LNCaP clone FGC (cell line): ENCODE results near the gene CPE.

ENCODE experiments used
- DNase-seq: peaks from one replicate; pipeline ENCODE4 v3.0.0-alpha.2; 2011; ENCODE audit warnings: low read depth
- H3K4me3 ChIP-seq: 2 replicates; pipeline ENCODE4 v1.5.1; 2011; ENCODE audit warnings: mild to moderate bottlenecking, low read depth, low read length, control low read depth
- TF ChIP-seq, protein P1 (sequence below): IDR thresholded peaks from 2 replicates; pipeline ENCODE4 v1.5.1; 2012; ENCODE audit warnings: mild to moderate bottlenecking; ENCODE audit not compliant: control insufficient read depth, insufficient read depth; ENCODE audit errors: extremely low read depth

CPE gene

DNA sequence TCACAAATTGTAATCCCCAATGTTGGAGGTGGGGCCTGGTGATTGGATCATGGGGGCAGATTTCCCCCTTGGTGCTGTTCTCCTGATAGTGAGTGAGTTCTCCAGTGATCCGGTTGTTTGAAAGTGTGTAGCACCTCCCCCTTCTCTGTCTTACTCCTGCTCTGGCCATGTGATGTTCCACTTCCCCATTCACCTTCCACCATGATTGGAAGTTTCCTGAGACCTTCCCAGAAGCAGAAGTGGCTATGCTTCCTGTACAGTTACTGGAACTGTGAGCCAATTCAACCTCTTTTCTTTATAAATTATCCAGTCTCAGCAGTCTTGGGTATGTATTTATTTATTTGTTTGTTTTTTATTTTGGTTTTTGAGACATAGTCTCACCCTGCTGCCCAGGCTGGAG is 143.2 kb downstream of the CPE start:
- TF ChIP-seq, protein P1, sequence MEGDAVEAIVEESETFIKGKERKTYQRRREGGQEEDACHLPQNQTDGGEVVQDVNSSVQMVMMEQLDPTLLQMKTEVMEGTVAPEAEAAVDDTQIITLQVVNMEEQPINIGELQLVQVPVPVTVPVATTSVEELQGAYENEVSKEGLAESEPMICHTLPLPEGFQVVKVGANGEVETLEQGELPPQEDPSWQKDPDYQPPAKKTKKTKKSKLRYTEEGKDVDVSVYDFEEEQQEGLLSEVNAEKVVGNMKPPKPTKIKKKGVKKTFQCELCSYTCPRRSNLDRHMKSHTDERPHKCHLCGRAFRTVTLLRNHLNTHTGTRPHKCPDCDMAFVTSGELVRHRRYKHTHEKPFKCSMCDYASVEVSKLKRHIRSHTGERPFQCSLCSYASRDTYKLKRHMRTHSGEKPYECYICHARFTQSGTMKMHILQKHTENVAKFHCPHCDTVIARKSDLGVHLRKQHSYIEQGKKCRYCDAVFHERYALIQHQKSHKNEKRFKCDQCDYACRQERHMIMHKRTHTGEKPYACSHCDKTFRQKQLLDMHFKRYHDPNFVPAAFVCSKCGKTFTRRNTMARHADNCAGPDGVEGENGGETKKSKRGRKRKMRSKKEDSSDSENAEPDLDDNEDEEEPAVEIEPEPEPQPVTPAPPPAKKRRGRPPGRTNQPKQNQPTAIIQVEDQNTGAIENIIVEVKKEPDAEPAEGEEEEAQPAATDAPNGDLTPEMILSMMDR: no peak

DNA sequence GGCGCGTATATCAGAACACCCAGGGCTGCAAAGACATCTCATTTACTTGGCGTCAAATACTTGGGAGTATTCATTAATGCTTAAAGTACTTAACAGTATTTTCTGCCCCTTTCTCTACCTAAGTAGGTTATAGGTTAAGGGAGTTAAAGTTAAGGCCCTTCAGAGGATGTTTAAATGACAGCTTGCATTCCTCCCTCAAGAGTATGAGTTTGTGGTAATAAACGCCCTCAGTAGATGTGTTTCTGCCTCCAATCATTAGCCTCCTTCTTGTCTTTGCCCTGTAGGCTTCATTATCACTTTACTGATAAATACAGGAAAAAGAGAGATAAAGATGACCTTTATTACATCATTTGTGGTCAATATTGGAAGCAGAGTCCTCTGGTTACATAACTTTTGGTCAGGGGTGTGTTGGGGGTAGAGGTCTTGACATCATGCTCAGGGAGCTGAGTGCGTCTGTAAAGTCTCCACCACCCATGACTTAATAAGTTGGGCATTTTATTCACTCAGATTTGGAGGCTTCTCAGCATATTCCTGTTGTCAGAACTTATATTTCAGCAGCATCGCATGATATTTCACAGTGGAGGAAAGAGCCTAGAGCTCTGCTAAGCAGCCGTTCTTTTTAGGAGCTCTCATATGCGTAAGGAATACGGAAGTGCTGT is 145.9 kb downstream of the CPE start:
- no peak for DNase-seq
- H3K4me3 ChIP-seq: no peak overlapping the region
- TF ChIP-seq, protein P1: no peak

More for the DNA sequence above, 143.2 kb downstream of the CPE start:
- no peak overlapping the region for H3K4me3 ChIP-seq
- no peak for DNase-seq

DNA sequence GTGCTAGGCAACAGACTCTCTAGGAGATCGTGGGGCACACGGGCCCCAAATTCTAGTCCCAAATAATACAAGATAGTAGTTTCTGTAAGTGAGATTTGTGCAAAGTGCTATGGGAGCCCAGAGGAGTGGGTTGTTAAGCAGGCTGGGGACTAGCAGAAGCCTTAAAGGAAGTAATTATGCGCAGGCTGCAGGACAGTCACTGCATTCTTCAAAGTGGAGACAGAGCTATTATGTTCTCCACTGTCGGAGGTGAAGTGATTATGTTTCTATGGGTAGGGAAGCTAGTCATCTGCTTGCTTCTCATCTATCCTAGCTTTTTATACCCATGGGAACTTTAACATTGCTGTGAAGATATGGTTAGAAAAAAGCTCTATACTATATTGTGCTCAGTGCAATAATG is 154.2 kb downstream of the CPE start:
- DNase-seq: no peak
- no peak overlapping the region for H3K4me3 ChIP-seq
- TF ChIP-seq, protein P1: no peak

DNA sequence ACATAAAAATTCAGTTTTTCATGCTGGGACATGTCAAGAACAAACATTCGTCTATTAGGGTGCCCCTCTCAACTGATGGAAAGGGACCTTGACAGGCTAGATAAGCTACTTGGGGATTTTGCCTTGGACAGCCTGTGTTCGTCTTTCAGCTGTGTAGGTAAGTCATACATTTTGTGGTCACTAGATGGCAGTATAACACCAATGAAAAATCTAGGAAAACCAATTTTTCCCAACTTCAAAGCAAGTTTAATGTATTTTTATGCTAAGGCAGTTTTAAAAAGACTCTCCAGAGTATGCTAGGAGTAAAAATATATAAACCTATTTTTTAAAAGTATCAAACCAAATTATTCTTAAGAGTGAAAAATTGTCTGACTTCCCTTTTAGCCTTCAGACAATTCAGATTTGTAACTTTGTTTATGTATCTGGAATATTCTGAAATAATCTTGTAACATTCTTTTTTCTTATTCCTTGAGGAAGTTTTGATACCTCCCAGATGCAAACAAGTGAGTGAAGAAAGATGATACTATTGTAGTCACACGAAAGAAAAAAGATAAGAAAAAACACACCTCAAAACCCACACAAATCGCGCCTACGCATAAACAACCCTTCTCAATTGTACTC is 158.3 kb downstream of the CPE start:
- TF ChIP-seq, protein P1: peak; percentile 65
- peak; percentile 27 for DNase-seq
- no peak overlapping the region for H3K4me3 ChIP-seq

DNA sequence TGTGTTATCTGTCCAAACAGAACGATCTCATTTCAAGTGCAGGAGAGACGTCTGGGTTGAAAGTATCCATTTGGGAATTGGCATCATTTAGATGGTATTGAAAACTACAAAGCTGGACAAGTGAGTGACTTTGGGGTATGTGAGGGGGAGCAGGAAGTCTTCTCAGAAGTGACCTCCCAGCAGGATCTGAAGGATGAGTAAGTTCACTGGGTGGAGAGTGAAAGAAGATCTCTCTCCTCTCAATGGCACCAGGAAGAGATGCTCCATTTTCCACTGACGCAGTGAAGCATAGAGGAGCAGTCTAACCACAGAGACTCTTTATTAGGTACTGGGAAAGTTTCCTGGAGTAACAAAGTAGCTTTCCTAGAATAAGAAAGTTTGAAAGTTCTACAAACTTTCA is 161.0 kb downstream of the CPE start:
- H3K4me3 ChIP-seq: no peak overlapping the region
- DNase-seq: no peak
- TF ChIP-seq, protein P1: no peak

DNA sequence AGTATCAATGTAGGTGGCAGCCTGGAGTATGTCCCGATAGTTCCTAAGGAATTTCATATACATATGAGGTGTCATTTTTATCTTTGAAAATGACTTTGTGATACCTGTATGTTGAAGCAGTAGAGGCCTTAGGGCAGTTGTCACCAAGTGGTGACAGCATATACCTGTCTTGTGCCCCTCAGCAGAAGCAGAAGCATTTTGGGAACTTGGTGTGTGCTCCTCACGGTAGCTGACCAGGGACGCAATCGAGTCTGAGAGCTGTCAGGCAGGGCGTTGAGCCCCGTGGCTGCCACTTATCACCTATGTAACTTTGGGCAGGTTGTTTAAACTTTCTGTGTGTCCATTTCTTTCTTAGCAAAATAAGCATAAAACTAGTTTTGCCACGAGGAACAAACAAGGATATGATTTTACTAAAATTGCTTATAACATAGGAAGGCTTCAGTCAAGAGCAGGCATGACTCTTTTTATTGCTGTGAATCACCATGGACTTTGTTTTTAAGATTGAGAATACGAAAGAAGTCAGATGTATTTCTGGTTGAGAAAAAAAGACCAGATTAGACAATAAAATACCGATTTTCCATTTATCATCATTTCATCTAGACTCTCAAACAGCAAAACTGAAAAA is 161.5 kb downstream of the CPE start:
- TF ChIP-seq, protein P1: no peak
- no peak for DNase-seq
- H3K4me3 ChIP-seq: no peak overlapping the region
